Ascending aorta (tissue), 2 donors: ENCODE measurements around the gene CAMK4. TPM values are rescaled to one million over a fixed set of nuclear protein-coding genes. Genes with fewer than 3 reads are reported as not detected.

Experiments
- DNase-seq, 2 donors: peaks; one replicate each; pipeline ENCODE4 v3.0.0-alpha.2; 2019; ENCODE audit warnings: low spot score in 2 of 2
- H3K27ac ChIP-seq, 2 donors: fragments of 200-600 bp; sonication (generic); one replicate each; pipeline ENCODE4 v1.5.1; 2016 to 2017; ENCODE audit warnings: mild to moderate bottlenecking in 1 of 2
- H3K27me3 ChIP-seq: fragments of 200-600 bp; sonication (generic); one replicate; pipeline ENCODE4 v1.5.1; 2017
- H3K36me3 ChIP-seq, 2 donors: fragments of 200-600 bp; sonication (generic); one replicate each; pipeline ENCODE4 v1.5.1; 2016
- H3K4me1 ChIP-seq, 2 donors: fragments of 200-600 bp; sonication (generic); one replicate each; pipeline ENCODE4 v1.5.1; 2016 to 2017; ENCODE audit warnings: mild to moderate bottlenecking in 1 of 2
- H3K4me3 ChIP-seq, 2 donors: fragments of 200-600 bp; sonication (generic); one replicate each; pipeline ENCODE4 v1.5.1; 2016 to 2017; ENCODE audit warnings: mild to moderate bottlenecking in 1 of 2
- H3K9me3 ChIP-seq, 2 donors: fragments of 200-600 bp; sonication (generic); one replicate each; pipeline ENCODE4 v1.5.1; 2016
- CTCF ChIP-seq, 3 experiments: fragments of 200-600 bp in 2 of 3; fragments of 450-650 bp in 1 of 3; sonication (generic) in 2 of 3; IDR thresholded peaks; one replicate each; pipeline ENCODE4 v1.5.1; 2016 to 2019; ENCODE audit warnings: antibody characterized with exemption in 3 of 3, mild to moderate bottlenecking in 1 of 3, moderate library complexity in 1 of 3
- intact Hi-C: fragments of 100-400 bp; cut with DNase I; formaldehyde crosslinking; loops from one replicate; pipeline ENCODE4 v1.15.1; 2023
- total RNA-seq: library from RNA; depleted of rRNA; stranded (reverse); fragments of >200 nt; gene quantifications from one replicate; pipeline ENCODE4 v1.1.0, GENCODE V29; 2016

The CAMK4 gene
- total RNA-seq, 1 donor from 2014 or later, result under 0.01 TPM

GRCh38 chr5:111387361-111387760, 163.2 kb downstream of the CAMK4 start:
- Histone ChIP-seq H3K9me3 (no peaks in the 10 kb centered on the region), H3K4me1 (no peaks in the 10 kb centered on the region), H3K27ac (no peak overlapping the region), H3K27me3 (no peaks in the 10 kb centered on the region), H3K4me3 (no peak overlapping the region), H3K36me3 (no peaks in the 10 kb centered on the region)
- DNase-seq, result no peak
- TF ChIP-seq CTCF (IDR thresholded peaks at IDR 0.05), result no peak
- intact Hi-C loops, result no loop called here

GRCh38 chr5:111389390-111390082, 165.4 kb downstream of the CAMK4 start:
- Histone ChIP-seq H3K36me3 (no peaks in the 10 kb centered on the region), H3K27me3 (no peaks in the 10 kb centered on the region), H3K9me3 (no peaks in the 10 kb centered on the region), H3K4me1 (no peaks in the 10 kb centered on the region), H3K4me3 (no peak overlapping the region), H3K27ac (no peak overlapping the region)
- TF ChIP-seq CTCF (IDR thresholded peaks at IDR 0.05), result no peak
- no peak for DNase-seq
- intact Hi-C loops, result no loop called here

GRCh38 chr5:111392181-111392580, 168.0 kb downstream of the CAMK4 start:
- H3K27me3 ChIP-seq, result no peaks in the 10 kb centered on the region
- no peaks in the 10 kb centered on the region for H3K36me3 ChIP-seq
- TF ChIP-seq CTCF (IDR thresholded peaks at IDR 0.05), result no peak
- H3K9me3 ChIP-seq, result no peaks in the 10 kb centered on the region
- intact Hi-C loops, result no loop called here
- no peak for DNase-seq
- no peak overlapping the region for H3K4me3 ChIP-seq
- H3K27ac ChIP-seq, result no peak overlapping the region
- no peaks in the 10 kb centered on the region for H3K4me1 ChIP-seq

- Histone ChIP-seq H3K27me3 (no peaks in the 10 kb centered on the region), H3K36me3 (no peaks in the 10 kb centered on the region), H3K4me1 (no peaks in the 10 kb centered on the region), H3K27ac (no peak overlapping the region), H3K4me3 (no peak overlapping the region), H3K9me3 (no peaks in the 10 kb centered on the region)
- no peak for TF ChIP-seq CTCF (IDR thresholded peaks at IDR 0.05)
- intact Hi-C loops, result no loop called here
- DNase-seq, result no peak
Measured at GRCh38 chr5:111394586-111394985, 170.4 kb downstream of the CAMK4 start.

GRCh38 chr5:111398013-111398412, 173.8 kb downstream of the CAMK4 start:
- no peak for DNase-seq
- no peaks in the 10 kb centered on the region for H3K9me3 ChIP-seq
- intact Hi-C loops, result no loop called here
- H3K4me1 ChIP-seq, result no peaks in the 10 kb centered on the region
- no peaks in the 10 kb centered on the region for H3K36me3 ChIP-seq
- no peak overlapping the region for H3K4me3 ChIP-seq
- no peak overlapping the region for H3K27ac ChIP-seq
- no peak for TF ChIP-seq CTCF (IDR thresholded peaks at IDR 0.05)
- no peaks in the 10 kb centered on the region for H3K27me3 ChIP-seq

GRCh38 chr5:111399113-111399512, 174.9 kb downstream of the CAMK4 start:
- no peaks in the 10 kb centered on the region for H3K4me1 ChIP-seq
- H3K27ac ChIP-seq, result no peak overlapping the region
- intact Hi-C loops, result no loop called here
- TF ChIP-seq CTCF (IDR thresholded peaks at IDR 0.05), result no peak
- H3K9me3 ChIP-seq, result no peaks in the 10 kb centered on the region
- no peaks in the 10 kb centered on the region for H3K36me3 ChIP-seq
- no peak for DNase-seq
- no peak overlapping the region for H3K4me3 ChIP-seq
- no peaks in the 10 kb centered on the region for H3K27me3 ChIP-seq
